ENCODE results near the gene P2RX6.
"Not testable (repeated sequence)": the region's sequence is repeated elsewhere in the genome, so short reads cannot be mapped to it uniquely, and the experiment has no call there.

The P2RX6 gene

DNA sequence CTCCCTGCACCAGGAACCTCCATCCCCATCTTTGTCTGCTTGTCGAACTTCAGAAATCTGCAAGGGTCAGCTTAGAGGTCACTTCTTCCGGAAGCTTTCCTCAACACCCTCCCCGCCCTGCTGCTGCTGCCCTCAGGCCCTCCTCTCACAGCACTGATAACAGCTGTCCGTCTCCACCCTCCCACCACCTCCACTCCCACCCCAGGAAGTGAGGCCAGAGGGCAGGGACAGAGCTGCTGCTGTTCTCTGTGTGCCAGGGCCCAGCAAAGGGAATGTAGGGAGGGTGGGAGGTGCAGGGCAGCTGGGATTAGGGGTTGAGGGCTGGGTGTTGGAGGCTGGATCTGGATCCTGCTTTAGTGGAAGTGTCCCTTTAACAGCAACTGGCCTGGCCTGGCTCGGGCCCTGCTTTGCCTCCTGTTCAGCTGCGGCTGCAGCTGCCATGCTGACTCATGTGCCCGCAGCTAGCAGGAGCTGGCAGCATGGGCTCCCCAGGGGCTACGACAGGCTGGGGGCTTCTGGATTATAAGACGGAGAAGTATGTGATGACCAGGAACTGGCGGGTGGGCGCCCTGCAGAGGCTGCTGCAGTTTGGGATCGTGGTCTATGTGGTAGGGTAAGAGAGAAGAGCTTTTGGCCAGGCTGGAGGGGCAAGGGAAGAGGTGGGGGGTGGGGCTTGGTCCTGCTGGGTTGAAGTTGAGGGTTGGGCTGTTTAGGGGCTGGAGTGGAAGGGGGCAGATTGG, at the start of gene P2RX6:
Gene P2RX6, plus strand, starts transcription at position 440 of the 740 bp plus-strand sequence. Its CDS starts 10 bp downstream, at position 450.
- peaks cover 12% of the 10 kb centered on the region for H3K27me3 ChIP-seq (ENCODE audit: control insufficient read depth, insufficient read depth, low read length)
- peak within 1 kb of the TSS; percentile 84 for H3K4me3 ChIP-seq (ENCODE audit: low read depth, low read length)
- 0 out of 2 replicates have a peak within 1 kb of the TSS, but pooled peaks have one; percentile 10 for H3K9ac ChIP-seq (ENCODE audit: low read depth, low read length)
- peaks cover 19% of the 10 kb centered on the region for H3K4me1 ChIP-seq (ENCODE audit: control insufficient read depth, insufficient read depth, low read length)
- no peaks in the 10 kb centered on the region for H3K36me3 ChIP-seq (ENCODE audit: control insufficient read depth, insufficient read depth, low read length)
- H3K9me3 ChIP-seq (ENCODE audit: control insufficient read depth, insufficient read depth, low read length) = no peaks in the 10 kb centered on the region
- H3K27ac ChIP-seq (ENCODE audit: low read depth, low read length) = peak within 1 kb of the TSS; percentile 76

DNA sequence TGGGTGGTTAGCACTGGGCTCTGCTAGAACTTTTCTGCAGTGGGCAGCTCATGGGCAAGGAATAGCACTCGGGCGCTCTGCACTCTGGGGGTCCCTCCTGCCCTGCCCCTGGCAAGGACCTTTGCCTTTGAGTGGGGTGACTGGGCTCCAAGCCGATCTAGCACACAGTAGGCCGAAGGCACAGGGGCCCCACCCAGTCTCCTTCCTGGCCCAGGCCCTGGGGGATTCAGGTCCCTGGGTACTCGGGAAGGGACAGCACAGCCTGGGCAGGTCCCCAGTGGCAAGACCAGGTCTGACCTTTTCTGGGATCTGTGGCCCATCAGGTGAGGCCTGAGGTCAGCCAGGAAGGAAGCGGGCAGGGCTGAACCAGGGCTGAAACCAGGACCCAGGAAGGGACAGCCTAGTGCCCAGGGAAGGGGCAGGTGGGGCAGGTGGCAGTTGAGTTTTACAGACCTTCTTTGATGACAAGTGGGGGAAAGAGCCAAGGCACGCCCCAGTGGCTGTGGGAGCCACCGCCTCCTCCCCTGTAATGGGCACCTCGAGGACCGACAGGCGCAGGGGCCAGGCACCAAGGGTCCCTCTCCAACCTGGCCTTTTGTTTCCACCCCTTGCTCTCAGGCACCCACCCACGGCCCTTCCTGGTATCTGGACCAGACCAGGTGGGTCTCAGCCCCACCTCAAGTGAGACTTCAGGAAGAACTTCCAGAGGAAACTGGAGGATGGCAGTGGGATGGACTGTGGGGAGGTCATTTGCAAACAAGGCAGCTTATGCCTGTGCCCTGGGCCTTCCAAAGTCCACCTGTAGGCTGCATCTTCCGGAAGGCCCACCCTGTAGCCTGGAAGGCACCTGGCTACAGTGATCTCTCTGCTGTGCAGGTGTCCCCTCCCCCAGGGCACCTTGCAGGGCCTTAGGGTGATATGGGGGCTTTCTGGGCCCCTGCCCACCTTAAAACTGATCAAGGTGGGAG, 48.8 kb upstream of the P2RX6 start:
- no peak overlapping the region for H3K9ac ChIP-seq (ENCODE audit: low read depth, low read length)
- peaks cover 83% of the 10 kb centered on the region for H3K27me3 ChIP-seq (ENCODE audit: control insufficient read depth, insufficient read depth, low read length)
- no peaks in the 10 kb centered on the region for H3K9me3 ChIP-seq (ENCODE audit: control insufficient read depth, insufficient read depth, low read length)
- H3K36me3 ChIP-seq (ENCODE audit: control insufficient read depth, insufficient read depth, low read length) = no peaks in the 10 kb centered on the region
- peaks cover 9% of the 10 kb centered on the region; the same call in 1 of the 2 replicates for H3K4me1 ChIP-seq (ENCODE audit: control insufficient read depth, insufficient read depth, low read length)
- no peak overlapping the region for H3K4me3 ChIP-seq (ENCODE audit: low read depth, low read length)
- H3K27ac ChIP-seq (ENCODE audit: low read depth, low read length) = no peak overlapping the region

DNA sequence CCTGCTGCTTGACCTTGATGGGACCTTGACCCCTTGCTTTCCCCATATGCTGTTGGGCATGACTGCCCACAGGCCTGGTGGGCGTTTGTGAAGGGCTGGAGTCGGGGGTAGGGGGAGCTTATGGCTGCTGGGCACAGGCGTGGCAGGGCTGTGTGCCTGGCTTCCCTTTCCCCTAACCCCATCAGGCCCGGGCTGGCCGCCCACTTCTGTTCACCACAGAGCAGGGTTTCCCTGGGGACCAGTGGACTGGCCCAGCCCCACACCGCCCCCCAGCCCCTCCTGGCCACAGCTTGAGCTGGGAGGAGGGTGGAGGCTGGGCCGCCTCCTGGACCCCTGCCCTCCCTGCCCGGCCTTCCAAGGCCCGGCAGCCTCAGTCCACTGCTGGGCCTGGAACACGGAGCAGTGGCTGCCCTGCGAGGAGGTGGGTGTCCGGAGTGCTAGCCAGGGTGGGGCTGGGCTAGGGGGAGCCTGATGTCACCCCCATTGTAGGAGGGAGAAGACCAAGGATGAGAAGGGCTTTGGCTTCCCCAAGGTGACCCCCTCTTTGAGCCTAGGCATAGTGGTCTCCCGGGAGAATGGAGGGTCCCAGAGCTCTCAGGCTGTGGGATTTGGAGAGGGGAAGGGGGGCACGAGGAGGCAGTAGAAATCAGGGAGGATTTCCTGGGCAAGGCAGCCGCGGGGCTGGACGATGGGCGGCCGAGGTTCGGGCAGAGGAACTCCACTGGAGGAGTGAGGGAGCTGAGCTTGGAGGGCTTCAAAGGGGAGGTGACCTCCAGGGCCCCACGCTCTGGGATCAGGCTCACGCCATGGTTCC, 47.9 kb upstream of the P2RX6 start, which contains the start of gene AIFM3:
Gene AIFM3, plus strand, starts transcription at position 373 of the 814 bp plus-strand sequence. CDS start 690 bp downstream, outside the sequence.
- Histone ChIP-seq H3K9me3 (ENCODE audit: control insufficient read depth, insufficient read depth, low read length) (no peaks in the 10 kb centered on the region), H3K9ac (ENCODE audit: low read depth, low read length) (no peak within 1 kb of the TSS), H3K4me1 (ENCODE audit: control insufficient read depth, insufficient read depth, low read length) (peaks cover 9% of the 10 kb centered on the region; the same call in 1 of the 2 replicates), H3K4me3 (ENCODE audit: low read depth, low read length) (peak within 1 kb of the TSS; percentile 24; the same call in 1 of the 2 replicates), H3K27ac (ENCODE audit: low read depth, low read length) (no peak within 1 kb of the TSS), H3K27me3 (ENCODE audit: control insufficient read depth, insufficient read depth, low read length) (peaks cover 90% of the 10 kb centered on the region), H3K36me3 (ENCODE audit: control insufficient read depth, insufficient read depth, low read length) (no peaks in the 10 kb centered on the region)

DNA sequence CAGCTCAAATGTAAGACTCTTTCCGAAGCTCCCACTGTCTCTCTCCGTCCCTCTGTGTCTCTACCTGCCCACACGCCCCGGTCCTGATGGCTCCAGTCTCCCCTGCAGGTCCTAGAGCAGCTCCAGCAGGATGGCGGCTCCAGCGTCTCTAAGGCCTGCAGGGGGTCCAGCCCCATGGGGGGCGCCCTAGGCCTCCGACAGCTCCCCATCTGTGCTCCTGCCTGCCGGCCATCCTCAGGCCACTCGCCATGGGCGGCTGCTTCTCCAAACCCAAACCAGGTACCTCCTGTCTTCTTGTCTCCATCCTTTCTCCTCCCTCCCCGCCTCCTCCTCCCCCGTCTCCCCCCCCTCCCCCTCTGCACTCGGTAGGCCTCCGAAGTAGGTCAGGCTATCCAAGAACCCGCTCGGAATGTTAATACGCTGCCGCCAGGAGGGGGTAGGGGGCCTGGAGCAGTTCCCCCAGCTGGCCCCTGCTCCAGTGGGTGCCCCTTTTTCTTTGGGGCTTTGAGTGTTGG, 47.2 kb upstream of the P2RX6 start:
- peaks cover 88% of the 10 kb centered on the region for H3K27me3 ChIP-seq (ENCODE audit: control insufficient read depth, insufficient read depth, low read length)
- H3K9ac ChIP-seq (ENCODE audit: low read depth, low read length) = no peak overlapping the region
- peak overlapping the region; percentile 24; the same call in 1 of the 2 replicates for H3K4me3 ChIP-seq (ENCODE audit: low read depth, low read length)
- H3K9me3 ChIP-seq (ENCODE audit: control insufficient read depth, insufficient read depth, low read length) = no peaks in the 10 kb centered on the region
- peaks cover 9% of the 10 kb centered on the region; the same call in 1 of the 2 replicates for H3K4me1 ChIP-seq (ENCODE audit: control insufficient read depth, insufficient read depth, low read length)
- H3K36me3 ChIP-seq (ENCODE audit: control insufficient read depth, insufficient read depth, low read length) = no peaks in the 10 kb centered on the region
- H3K27ac ChIP-seq (ENCODE audit: low read depth, low read length) = no peak overlapping the region

DNA sequence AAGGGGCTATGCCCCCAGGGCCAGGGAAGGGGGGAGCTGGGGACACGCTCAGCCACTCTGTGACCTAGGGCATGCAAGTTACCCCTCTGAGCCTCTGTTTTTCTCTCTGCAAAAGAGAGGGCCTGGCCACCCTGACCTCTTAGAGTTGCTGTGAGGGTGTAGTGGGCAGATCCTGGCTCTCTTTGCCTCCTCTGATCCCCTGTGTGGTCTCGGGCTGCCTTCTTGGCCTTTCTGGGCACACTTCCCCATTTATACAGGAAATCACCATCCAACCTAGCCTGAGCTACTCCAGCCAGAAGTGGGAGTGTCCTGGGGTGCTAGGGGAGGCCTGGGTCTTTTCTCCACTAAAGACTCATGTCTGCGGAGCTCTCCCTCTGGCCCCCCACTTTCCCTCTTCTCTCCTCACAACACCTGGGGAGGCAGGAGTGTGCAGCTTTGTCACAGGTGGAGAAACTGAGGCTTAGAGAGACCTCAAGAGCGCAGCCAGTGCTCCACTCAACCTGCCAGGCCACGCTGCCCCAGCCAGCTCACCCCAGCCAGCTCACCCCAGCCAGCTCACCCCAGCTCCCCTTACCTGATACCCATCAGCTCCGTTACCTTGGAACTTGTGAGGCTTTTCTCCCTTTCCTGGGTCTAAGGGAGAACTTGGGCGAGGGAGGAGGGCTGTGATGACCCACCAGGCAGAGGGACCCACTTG, 46.5 kb upstream of the P2RX6 start:
- no peaks in the 10 kb centered on the region for H3K36me3 ChIP-seq (ENCODE audit: control insufficient read depth, insufficient read depth, low read length)
- H3K4me3 ChIP-seq (ENCODE audit: low read depth, low read length) = no peak overlapping the region
- no peak overlapping the region for H3K27ac ChIP-seq (ENCODE audit: low read depth, low read length)
- no peak overlapping the region for H3K9ac ChIP-seq (ENCODE audit: low read depth, low read length)
- peaks cover 81% of the 10 kb centered on the region for H3K27me3 ChIP-seq (ENCODE audit: control insufficient read depth, insufficient read depth, low read length)
- no peaks in the 10 kb centered on the region for H3K9me3 ChIP-seq (ENCODE audit: control insufficient read depth, insufficient read depth, low read length)
- peaks cover 9% of the 10 kb centered on the region; the same call in 1 of the 2 replicates for H3K4me1 ChIP-seq (ENCODE audit: control insufficient read depth, insufficient read depth, low read length)

DNA sequence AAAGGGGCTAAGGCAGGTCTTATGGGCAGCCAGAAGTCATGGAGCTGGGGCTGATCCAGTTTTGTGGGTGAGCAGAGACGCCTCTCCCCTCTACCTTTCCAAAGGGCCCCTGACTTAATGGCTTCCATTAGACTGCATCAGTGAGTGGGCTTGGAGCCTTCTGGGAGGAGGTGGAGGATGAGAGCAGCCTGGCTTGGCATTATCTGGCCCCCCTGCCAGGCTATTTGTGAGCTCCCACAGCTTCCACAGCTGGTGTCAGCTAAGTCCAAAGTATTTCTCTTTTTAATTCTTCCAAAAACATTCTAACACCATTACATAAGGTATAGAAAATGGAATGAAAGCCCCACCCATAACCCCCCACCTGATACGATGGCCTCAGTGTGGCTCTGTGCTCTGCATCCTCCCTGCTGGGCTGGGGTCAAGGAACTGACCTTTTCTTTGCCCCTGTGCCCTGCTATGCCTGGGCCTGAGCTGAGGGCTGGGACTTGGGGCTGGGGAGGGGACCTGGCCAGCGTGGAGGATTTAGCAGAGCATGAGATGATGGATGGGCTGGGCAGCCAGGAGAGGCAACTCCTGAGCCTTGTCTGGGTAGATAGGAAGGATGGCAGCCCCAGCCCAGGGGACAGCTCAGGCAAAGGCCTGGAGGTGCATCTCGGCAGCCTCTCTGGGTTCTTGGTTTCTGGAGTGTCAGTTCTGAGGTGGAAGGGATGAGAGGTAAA, 43.9 kb upstream of the P2RX6 start:
- Histone ChIP-seq H3K4me3 (ENCODE audit: low read depth, low read length) (no peak overlapping the region), H3K27ac (ENCODE audit: low read depth, low read length) (peak overlapping the region; percentile 42), H3K27me3 (ENCODE audit: control insufficient read depth, insufficient read depth, low read length) (peaks cover 62% of the 10 kb centered on the region), H3K9ac (ENCODE audit: low read depth, low read length) (no peak overlapping the region), H3K4me1 (ENCODE audit: control insufficient read depth, insufficient read depth, low read length) (peaks cover 5% of the 10 kb centered on the region; the same call in 1 of the 2 replicates), H3K36me3 (ENCODE audit: control insufficient read depth, insufficient read depth, low read length) (no peaks in the 10 kb centered on the region), H3K9me3 (ENCODE audit: control insufficient read depth, insufficient read depth, low read length) (no peaks in the 10 kb centered on the region)

DNA sequence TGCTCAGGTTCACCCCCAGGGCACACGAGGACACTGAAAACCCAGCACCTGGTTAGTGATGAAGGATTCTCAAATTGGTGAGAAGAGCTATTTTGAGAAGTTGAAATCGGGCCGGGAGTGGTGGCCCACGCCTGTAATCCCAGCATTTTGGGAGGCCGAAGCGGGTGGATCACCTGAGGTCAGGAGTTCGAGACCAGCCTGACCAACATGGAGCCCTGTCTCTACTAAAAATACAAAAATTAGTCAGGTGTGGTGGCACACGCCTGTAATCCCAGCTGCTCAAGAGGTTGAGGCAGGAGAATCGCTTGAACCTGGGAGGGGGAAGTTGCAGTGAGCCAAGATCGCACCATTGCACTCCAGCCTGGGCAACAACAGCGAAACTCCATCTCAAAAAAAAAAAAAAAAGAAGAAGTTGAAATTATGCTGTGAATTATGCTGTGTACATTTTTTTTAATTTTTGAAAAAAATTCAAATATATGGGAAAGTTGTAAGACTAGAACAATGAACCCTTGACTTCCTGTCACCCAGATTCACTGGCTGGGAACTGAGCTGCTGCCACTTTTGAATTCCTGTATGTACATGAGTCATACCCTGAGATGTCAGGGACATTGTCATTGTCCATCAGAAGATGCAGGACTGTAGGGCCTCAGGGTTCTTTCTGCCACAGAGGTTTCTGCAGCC, 42.8 kb upstream of the P2RX6 start:
- H3K36me3 ChIP-seq (ENCODE audit: control insufficient read depth, insufficient read depth, low read length); H3K9ac ChIP-seq (ENCODE audit: low read depth, low read length); H3K27ac ChIP-seq (ENCODE audit: low read depth, low read length); H3K4me1 ChIP-seq (ENCODE audit: control insufficient read depth, insufficient read depth, low read length); H3K4me3 ChIP-seq (ENCODE audit: low read depth, low read length); H3K9me3 ChIP-seq (ENCODE audit: control insufficient read depth, insufficient read depth, low read length): not testable (repeated sequence)
- peaks cover 56% of the 10 kb centered on the region for H3K27me3 ChIP-seq (ENCODE audit: control insufficient read depth, insufficient read depth, low read length)

DNA sequence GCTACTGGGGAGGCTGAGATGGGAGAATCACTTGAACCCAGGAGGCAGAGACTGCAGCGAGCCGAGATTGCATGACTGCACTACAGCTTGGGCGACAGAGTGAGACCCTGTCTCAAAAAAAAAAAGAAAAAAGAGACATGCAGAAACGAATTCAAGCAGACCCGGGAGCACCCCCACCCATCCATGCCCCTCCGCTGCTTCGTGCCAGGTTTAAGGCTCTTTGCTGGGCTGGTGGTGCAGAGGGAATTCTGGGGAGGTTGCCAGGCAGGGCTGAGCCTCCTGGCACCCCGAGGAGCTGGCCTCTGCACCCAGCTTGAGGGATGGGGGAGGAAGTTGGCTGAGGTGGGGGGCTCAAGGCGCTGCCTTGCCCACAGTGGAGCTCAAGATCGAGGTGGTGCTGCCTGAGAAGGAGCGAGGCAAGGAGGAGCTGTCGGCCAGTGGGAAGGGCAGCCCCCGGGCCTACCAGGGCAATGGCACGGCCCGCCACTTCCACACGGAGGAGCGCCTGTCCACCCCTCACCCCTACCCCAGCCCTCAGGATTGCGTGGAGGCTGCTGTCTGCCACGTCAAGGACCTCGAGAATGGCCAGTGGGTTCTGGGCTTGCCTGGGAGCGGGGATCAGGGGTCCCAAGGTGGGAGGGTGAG, 41.9 kb upstream of the P2RX6 start:
- H3K4me3 ChIP-seq (ENCODE audit: low read depth, low read length) = no peak overlapping the region
- H3K9me3 ChIP-seq (ENCODE audit: control insufficient read depth, insufficient read depth, low read length) = no peaks in the 10 kb centered on the region
- peaks cover 48% of the 10 kb centered on the region for H3K27me3 ChIP-seq (ENCODE audit: control insufficient read depth, insufficient read depth, low read length)
- no peaks in the 10 kb centered on the region for H3K36me3 ChIP-seq (ENCODE audit: control insufficient read depth, insufficient read depth, low read length)
- no peak overlapping the region for H3K27ac ChIP-seq (ENCODE audit: low read depth, low read length)
- H3K9ac ChIP-seq (ENCODE audit: low read depth, low read length) = no peak overlapping the region
- peaks cover 3% of the 10 kb centered on the region; the same call in 1 of the 2 replicates for H3K4me1 ChIP-seq (ENCODE audit: control insufficient read depth, insufficient read depth, low read length)
